Activated CD4-positive, alpha-beta T cell treated with anti-CD3 and anti-CD28 coated beads, Interleukin-2, amount 50 U/mL, for 24 hours (primary cell): ENCODE measurements around the gene PPP1R2.

Source experiments
- DNase-seq, 2 donors: peaks; one replicate each; pipeline ENCODE4 v3.0.0-alpha.2; 2020; ENCODE audit warnings: low read depth in 1 of 2, low spot score in 1 of 2

The PPP1R2 gene

DNA sequence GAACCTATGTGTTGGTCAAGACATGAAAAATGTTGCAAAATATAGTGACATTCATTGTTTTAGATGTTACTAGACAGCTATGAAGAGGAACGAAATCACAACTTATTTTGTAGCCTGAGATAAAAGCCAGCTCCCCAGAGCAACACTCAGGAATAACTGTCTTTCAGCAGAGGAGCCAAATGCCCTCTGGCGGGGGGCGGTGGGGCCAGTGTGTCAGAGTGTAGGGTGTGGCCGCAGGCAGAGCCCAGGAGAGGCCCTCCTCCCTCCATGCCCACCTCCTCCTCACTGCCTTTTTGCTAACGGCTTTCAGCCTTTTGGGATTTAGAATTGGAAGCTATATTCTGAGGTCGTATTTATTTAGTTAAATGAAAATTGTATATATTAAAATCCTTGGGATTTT is 23.7 kb upstream of the PPP1R2 start:
- DNase-seq: no peak

DNA sequence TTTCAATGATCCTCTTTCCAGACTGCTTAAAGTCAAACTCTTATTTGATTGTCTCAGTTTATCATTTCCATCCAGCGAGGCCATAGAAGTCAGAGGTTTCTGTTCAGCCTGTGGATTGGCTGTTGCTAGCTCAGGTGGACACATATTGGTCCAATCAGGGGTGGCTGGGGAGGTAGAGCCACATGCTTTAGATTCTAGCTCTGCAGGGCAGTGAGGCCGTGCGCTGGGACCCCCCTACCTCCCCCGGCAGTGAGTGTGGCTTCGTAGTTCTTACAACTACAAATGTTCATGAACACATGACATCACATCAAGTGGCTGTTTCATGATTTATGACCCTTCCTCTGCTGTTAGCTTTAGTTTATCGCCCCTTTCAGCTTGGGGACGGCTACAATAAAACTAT is 22.6 kb upstream of the PPP1R2 start:
- DNase-seq: no peak

GRCh38 chr3:195563317-195563716 is 20.2 kb upstream of the PPP1R2 start:
- DNase-seq: no peak

DNA sequence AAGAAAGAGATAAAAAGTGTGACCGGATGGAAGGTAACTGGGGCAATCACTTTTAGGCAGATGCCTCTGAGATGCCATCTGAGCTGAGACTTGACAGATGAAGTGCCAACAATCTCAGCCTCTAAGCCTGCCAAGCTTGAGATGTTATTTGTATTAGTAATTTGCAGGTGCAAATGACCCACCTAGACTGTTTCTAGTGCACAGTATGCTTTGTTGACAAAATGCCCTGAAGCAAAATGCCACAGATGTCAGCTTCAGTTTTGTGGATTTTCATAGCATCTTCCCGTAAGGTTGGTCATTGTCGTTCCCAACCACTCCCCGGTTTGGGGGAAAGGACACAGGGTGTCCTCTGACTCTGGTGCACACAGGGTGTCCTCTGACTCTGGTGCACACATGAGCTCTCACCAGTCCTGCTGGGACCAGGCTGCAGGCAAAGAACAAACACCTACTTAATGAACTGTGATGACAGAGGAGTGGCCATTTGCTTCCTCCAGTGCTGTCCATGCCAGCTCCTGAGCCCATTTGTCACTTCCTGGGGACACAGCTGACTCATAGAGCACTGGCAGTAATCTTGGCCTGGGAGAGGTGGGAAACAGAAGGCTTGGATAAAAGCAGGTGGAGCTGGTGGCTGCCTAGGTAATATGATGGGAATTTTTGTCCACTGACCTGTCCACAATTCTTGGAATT is 16.7 kb upstream of the PPP1R2 start:
- DNase-seq: no peak

DNA sequence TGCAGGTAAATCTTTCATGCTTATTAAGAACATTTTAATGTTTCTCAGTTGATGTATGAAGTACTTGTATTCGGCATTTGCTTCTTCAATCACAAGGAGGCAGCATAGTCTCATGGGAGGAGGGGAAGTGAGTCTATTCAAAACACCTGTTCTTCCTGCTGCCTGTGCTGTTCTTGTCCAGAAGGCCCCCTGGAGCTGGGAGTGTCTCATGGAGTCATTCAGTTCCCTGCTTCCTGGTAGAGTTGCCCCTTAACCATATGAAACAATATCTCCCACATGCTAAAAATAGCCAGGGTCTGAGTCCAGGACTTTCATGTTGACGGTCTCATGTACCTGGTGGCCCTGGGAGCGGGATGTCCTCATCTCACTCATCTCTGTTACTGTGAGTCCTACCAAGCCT is 15.5 kb upstream of the PPP1R2 start:
- no peak for DNase-seq

DNA sequence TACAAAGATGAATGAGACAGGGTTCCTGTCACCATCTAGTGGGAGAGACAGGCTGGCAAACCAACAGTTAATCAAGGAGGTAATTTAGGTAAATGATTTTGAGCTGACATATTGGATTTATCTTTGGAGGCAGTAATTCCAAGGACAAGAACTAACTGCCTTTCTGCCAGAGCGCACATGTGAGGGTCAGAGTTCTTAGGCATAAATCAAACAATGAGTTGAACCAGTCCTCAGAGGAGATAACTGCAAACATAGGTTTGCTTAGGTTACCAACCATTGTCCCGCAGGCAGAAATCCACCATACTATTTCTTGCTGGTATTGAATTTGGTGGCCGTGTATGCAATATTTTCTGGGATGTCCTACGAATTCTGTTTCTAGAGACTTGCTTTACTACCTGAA is 14.2 kb upstream of the PPP1R2 start:
- no peak for DNase-seq

- no peak for DNase-seq
Measured at GRCh38 chr3:195556390-195556789, 13.3 kb upstream of the PPP1R2 start.

DNA sequence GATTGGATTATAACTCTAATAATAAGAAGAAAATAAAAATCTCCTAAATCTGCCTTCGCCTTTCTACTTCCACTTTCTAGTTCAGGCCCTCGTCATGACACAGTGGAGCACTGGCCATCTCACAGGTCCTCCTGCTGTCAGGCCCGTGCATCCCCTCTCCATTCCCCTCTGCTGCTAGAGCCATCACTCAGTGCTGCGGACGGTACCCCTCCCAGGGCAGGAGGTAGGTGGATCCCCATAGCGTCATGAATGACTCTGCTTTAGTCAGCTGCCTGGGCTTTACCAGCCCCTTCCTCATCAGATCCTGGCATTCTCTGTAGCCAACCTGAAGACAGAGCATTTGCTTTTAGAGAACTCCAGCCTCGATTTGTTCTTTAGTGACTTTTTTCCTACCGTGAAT is 12.0 kb upstream of the PPP1R2 start:
- no peak for DNase-seq

GRCh38 chr3:195554458-195554857 is 11.3 kb upstream of the PPP1R2 start:
- no peak for DNase-seq

- no peak for DNase-seq
Measured at GRCh38 chr3:195553268-195553667, 10.1 kb upstream of the PPP1R2 start.

DNA sequence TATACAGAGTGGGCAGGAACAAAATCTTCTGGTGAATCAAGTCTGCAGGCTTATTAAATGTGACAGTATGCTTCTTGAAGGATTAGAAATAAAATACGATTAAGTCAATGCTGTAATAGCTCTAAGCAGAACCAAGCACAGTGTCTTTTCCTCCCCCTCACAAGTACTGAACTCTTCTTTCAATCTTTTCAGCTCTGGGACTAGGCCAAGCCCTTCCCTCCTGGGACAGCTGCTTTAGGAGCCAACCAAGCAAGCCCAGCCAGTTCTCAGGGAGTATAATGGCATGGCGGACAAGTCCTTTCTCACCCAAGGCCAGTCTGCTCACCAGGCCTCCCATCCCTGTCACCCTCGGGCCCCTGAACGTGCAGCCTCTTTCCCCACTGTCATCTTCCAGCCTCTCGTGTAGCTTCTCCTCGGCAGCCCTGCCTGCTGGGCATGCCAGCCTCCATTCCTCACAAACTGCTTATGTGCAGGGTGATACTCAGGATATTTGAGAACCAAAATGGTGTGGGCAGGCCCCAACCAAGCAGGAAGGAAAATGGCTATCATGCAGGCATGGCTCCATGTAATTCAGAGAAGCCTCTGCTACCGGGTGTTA is 8.4 kb upstream of the PPP1R2 start:
- no peak for DNase-seq

DNA sequence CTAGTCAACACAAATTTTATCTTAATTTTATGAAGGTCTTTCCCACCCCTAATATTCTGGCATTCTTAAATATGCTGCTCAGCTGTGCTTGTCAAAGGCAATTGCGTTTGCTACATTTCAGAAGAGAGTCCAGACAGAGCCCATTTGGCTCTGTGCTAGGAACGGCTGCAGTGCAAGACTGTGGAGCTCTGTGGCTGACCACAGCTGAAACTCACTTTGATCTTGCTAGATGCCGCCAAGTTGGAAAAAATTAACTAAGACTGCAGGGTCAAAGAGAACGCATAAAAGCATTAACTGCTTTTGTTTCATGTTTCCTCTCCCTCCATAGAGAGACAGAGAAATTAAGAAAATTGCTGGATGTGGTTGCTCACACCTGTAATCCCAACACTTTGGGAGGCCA is 7.6 kb upstream of the PPP1R2 start:
- DNase-seq: no peak

- DNase-seq: peak; percentile 32 to 68
Measured at GRCh38 chr3:195549931-195550519, 6.9 kb upstream of the PPP1R2 start.

DNA sequence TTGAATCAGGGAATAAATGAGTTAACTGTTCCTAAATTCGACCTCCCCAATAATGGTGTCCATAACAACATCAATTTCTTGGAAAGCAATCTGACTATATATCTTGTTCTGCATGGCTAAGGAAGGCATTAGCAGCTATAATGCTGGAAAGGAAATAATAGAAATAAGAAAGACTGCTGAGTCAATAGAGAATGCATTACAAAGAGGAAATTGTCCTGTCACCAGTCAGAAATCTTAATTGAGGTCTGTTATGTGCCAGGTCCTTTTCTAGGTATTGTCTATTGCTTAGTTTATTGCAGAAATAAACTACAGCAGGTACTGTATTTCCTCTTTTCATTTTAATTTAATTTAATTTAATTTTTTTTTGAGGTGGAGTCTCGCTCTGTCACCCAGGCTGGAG is 5.9 kb upstream of the PPP1R2 start:
- no peak for DNase-seq

DNA sequence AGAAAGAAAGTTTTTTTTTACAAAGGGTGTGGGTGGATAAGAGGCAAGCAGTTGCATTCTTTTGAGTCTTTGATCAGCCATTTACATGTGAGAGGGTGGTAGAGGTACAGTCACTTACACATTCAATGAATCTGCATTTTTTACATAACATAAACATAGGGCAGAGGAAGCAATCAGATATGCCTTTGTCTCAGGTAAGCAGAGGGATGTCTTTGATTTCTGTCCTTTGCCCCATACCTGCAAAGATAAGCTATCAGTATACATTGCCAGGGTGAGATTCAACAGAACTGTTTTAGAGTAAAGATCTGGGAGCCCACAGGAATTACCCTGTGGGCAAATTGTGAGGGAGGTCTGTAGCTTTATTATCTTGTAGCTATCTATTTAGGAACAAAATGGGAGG is 5.4 kb upstream of the PPP1R2 start:
- DNase-seq: no peak

GRCh38 chr3:195548006-195548405 is 4.9 kb upstream of the PPP1R2 start:
- no peak for DNase-seq

GRCh38 chr3:195546130-195546560 is 3.0 kb upstream of the PPP1R2 start:
- no peak for DNase-seq

- no peak for DNase-seq
Measured at GRCh38 chr3:195544634-195545033, 1.5 kb upstream of the PPP1R2 start.

DNA sequence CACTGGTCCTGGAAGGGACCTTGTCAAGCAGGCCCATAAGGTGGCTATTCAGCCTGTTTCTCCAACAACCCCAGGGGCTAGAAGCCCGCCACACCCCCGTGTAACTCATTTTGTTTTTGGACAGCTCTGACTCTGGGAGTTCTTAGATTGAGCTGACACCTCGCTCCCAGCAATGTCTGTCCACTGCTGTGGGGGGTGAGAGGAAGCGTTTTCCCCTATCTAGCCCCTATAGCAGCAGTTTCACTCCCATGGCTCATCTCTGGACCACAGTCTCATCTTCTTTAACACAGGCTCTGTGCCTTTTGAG is 1.1 kb upstream of the PPP1R2 start:
- DNase-seq: no peak

DNA sequence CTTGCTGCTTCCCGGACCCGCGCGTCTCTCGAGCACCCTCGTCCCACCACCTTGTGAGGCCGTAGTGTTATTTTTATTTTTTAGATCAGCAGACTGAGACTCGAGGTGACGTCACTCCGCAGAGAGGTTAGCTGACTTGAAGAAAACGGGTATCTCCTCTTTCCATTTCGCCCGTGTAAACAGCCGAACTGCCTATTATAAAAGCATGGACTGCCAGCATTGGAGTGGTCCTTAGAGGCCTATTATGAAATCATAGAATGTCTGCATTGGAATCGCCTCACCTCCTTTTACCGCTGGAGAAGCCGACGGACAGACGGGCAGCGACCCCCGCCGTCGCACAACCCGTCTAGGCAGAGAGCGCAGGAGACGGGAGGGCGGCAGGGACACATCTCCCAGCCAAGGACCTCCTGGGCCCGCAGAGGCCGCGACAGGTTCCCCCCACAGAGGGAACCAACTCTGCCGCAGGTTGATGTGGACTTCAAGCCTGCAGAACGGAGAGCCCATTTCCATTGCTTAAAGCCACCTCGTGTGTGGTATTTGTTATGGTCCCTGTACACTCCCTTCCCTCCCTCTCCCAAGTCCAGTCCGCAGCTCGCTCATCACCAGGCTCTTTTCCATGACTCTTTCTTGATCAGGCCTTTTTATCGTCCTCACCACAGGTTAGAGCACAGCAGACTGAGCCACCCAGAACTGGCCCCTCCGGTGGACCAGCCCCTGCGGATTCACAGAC is 540 bp upstream of the PPP1R2 start:
- no peak for DNase-seq

- DNase-seq: no peak
Measured at GRCh38 chr3:195542316-195542697, 818 bp downstream of the PPP1R2 start.

DNA sequence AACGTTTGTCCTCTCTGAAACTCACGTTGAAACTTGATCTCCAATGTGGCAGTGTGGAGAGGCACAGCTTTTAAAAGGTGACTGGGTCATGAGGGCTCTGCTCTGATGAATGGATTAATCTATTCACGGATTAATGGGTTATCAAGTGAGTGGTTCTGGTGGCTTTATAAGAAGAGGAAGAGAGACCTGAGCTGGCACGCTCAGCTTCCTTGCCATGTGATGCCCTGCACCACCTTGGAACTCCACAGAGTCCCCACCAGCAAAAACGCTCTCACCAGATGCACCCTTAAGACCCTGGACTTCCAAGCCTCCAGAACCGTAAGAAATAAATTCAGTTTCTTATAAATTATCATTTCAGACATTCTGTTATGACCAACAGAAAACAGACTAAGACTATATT is 2.6 kb downstream of the PPP1R2 start:
- DNase-seq: no peak
